Measurements from ENCODE around the gene MALAT1. TPM values are rescaled to one million over a fixed set of nuclear protein-coding genes. Genes with fewer than 3 reads are reported as not detected.

The MALAT1 gene
- total and polyA plus RNA-seq, 2 of the 13 experiments (the other 11 are each of a cell fraction or from before 2014, with no cell fraction given): 143 to 1,237 TPM

GRCh38 chr11:65551572-65552387 lies 52.9 kb downstream of the MALAT1 start (continued):
- TF ChIP-seq, protein P1, sequence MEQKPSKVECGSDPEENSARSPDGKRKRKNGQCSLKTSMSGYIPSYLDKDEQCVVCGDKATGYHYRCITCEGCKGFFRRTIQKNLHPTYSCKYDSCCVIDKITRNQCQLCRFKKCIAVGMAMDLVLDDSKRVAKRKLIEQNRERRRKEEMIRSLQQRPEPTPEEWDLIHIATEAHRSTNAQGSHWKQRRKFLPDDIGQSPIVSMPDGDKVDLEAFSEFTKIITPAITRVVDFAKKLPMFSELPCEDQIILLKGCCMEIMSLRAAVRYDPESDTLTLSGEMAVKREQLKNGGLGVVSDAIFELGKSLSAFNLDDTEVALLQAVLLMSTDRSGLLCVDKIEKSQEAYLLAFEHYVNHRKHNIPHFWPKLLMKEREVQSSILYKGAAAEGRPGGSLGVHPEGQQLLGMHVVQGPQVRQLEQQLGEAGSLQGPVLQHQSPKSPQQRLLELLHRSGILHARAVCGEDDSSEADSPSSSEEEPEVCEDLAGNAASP (CRISPR knock-in tag; IDR thresholded peaks at IDR 0.05; ENCODE audit: borderline replicate concordance): peak; percentile 100
- peak; percentile 71 for TF ChIP-seq PATZ1 (CRISPR knock-in tag; IDR thresholded peaks at IDR 0.05)
- no peak for TF ChIP-seq PCBP1 (IDR thresholded peaks at IDR 0.05; ENCODE audit: borderline replicate concordance, low read depth, low read length)
- TF ChIP-seq STAG1 (CRISPR knock-in tag; IDR thresholded peaks at IDR 0.05): peak; percentile 54
- no peak for TF ChIP-seq ZNF562 (CRISPR knock-in tag; IDR thresholded peaks at IDR 0.05; ENCODE audit: borderline replicate concordance)
- TF ChIP-seq, protein P2, sequence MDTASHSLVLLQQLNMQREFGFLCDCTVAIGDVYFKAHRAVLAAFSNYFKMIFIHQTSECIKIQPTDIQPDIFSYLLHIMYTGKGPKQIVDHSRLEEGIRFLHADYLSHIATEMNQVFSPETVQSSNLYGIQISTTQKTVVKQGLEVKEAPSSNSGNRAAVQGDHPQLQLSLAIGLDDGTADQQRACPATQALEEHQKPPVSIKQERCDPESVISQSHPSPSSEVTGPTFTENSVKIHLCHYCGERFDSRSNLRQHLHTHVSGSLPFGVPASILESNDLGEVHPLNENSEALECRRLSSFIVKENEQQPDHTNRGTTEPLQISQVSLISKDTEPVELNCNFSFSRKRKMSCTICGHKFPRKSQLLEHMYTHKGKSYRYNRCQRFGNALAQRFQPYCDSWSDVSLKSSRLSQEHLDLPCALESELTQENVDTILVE (CRISPR knock-in tag; IDR thresholded peaks at IDR 0.05): 0 out of 2 replicates have a peak, but pooled peaks have one; percentile 21
- TF ChIP-seq PHB2 (IDR thresholded peaks at IDR 0.05; ENCODE audit: partially characterized antibody): no peak
- TF ChIP-seq, protein P3, sequence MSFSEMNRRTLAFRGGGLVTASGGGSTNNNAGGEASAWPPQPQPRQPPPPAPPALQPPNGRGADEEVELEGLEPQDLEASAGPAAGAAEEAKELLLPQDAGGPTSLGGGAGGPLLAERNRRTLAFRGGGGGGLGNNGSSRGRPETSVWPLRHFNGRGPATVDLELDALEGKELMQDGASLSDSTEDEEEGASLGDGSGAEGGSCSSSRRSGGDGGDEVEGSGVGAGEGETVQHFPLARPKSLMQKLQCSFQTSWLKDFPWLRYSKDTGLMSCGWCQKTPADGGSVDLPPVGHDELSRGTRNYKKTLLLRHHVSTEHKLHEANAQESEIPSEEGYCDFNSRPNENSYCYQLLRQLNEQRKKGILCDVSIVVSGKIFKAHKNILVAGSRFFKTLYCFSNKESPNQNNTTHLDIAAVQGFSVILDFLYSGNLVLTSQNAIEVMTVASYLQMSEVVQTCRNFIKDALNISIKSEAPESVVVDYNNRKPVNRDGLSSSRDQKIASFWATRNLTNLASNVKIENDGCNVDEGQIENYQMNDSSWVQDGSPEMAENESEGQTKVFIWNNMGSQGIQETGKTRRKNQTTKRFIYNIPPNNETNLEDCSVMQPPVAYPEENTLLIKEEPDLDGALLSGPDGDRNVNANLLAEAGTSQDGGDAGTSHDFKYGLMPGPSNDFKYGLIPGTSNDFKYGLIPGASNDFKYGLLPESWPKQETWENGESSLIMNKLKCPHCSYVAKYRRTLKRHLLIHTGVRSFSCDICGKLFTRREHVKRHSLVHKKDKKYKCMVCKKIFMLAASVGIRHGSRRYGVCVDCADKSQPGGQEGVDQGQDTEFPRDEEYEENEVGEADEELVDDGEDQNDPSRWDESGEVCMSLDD (CRISPR knock-in tag; IDR thresholded peaks at IDR 0.05; ENCODE audit: borderline replicate concordance): peak; percentile 53; the same call in 1 of the 2 replicates
- TF ChIP-seq ZFP36L2 (CRISPR knock-in tag; IDR thresholded peaks at IDR 0.05): no peak
- TF ChIP-seq NR1H2 (CRISPR knock-in tag; IDR thresholded peaks at IDR 0.05; ENCODE audit: borderline replicate concordance, low read depth): no peak
- no peak for TF ChIP-seq SNRNP70 (IDR thresholded peaks at IDR 0.05; ENCODE audit: low read depth, low read length)
- TF ChIP-seq CENPX (CRISPR knock-in tag; IDR thresholded peaks at IDR 0.05): no peak
- TF ChIP-seq TEAD3 (CRISPR knock-in tag; optimal IDR thresholded peaks at IDR 0.05; ENCODE audit: borderline replicate concordance): peak; percentile 55
- TF ChIP-seq ZBTB39 (CRISPR knock-in tag; IDR thresholded peaks at IDR 0.05): 0 out of 2 replicates have a peak, but pooled peaks have one; percentile 13
- no peak for TF ChIP-seq GABPA (IDR thresholded peaks at IDR 0.05; ENCODE audit: low read depth, low read length)
- peak; percentile 19; the same call in 1 of the 2 replicates for TF ChIP-seq GABPA (CRISPR knock-in tag; IDR thresholded peaks at IDR 0.05; ENCODE audit: low read depth)
- TF ChIP-seq, protein P4, sequence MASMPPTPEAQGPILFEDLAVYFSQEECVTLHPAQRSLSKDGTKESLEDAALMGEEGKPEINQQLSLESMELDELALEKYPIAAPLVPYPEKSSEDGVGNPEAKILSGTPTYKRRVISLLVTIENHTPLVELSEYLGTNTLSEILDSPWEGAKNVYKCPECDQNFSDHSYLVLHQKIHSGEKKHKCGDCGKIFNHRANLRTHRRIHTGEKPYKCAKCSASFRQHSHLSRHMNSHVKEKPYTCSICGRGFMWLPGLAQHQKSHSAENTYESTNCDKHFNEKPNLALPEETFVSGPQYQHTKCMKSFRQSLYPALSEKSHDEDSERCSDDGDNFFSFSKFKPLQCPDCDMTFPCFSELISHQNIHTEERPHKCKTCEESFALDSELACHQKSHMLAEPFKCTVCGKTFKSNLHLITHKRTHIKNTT (CRISPR knock-in tag; IDR thresholded peaks at IDR 0.05): no peak
- no peak for TF ChIP-seq MED1 (CRISPR knock-in tag; IDR thresholded peaks at IDR 0.05)

Measured in HepG2 (cell line).